ENCODE data around the gene POU3F1. TPM values are rescaled to one million over a fixed set of nuclear protein-coding genes. Genes with fewer than 3 reads are reported as not detected.

Gene POU3F1
- total and polyA plus RNA-seq, 2 donors (not counting 1 experiment from before 2014, with no cell fraction given), result 0.63 to 3.8 TPM

DNA sequence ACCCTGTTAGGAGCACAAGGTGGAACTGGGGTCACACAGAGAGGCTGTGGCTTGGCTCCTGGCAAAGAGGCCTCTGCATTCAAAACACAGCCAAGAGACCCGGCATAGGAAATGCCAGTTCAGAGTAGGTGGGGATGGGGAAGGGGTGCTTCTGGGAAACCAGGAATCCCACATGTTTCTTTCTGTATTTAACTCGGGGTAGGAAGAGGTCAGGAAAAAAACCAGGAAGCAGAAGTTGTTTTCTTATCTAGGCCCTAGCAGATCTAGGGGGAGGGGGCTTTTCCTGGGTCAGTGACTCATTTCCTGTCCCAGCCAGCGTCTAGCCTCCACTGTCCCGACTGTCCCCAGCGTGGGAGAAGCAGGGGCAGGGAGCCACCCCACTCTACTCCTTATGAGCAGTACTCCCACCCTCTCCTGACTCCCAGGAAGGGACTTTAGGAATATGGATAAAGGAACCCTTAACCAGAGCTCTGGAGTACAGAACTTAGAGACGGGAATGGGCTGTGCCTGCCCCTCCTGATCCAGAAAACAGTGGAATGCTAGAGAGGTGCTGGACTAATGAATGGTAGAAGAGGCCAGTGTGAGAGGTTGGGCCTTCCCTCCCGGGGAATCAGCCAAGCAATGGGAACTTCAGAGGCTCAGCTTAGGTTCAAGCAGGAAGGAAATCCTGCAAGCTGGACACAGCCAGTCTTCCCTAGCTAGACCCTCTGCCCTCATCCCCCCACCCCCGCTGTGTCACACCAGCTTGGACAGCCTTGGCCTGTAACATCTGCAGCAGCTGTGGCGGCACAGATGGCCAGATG, 47.0 kb downstream of the POU3F1 start:
- Histone ChIP-seq H4K20me1 (ENCODE audit: control insufficient read depth, insufficient read depth, low read length, poor library complexity, severe bottlenecking) (no peaks in the 10 kb centered on the region), H2AFZ (ENCODE audit: insufficient read depth, low read depth, low read length, poor library complexity, severe bottlenecking) (peak overlapping the region; percentile 42), H3K9ac (ENCODE audit: low read length) (no peak overlapping the region), H3K36me3 (replicated peaks in 1 of 2; ENCODE audit: control extremely low read depth in 1 of 2, control insufficient read depth in 1 of 2, extremely low read depth in 1 of 2, insufficient read depth in 2 of 2, low read length in 1 of 2) (no peaks in the 10 kb centered on the region), H3K4me2 (replicated peaks; ENCODE audit: low read depth, low read length, poor library complexity, severe bottlenecking) (no peak overlapping the region), H3K27me3 (replicated peaks in 1 of 4; ENCODE audit: control extremely low read depth in 1 of 4, control insufficient read depth in 3 of 4, insufficient read depth in 4 of 4, low read length in 3 of 4) (peaks cover 0 to 11% (median 5%) of the 10 kb centered on the region in 4 experiments), H3K4me1 (ENCODE audit: control insufficient read depth in 2 of 2, insufficient read depth in 2 of 2, low read length in 2 of 2) (peaks cover 12 to 22% of the 10 kb centered on the region in 2 donors), H3K79me2 (ENCODE audit: control insufficient read depth, insufficient read depth, low read length) (no peaks in the 10 kb centered on the region), H3K4me3 (ENCODE audit: control extremely low read depth in 1 of 5, extremely low read depth in 1 of 5, insufficient read depth in 1 of 5, low read depth in 2 of 5, low read length in 4 of 5) (no peak overlapping the region), H3K27ac (ENCODE audit: low read length in 2 of 2) (no peak overlapping the region), H3K9me3 (ENCODE audit: control extremely low read depth in 1 of 3, control insufficient read depth in 2 of 3, insufficient read depth in 1 of 3, low read length in 2 of 3) (no peaks in the 10 kb centered on the region)
- ATAC-seq (ENCODE audit: low read depth) (no peak), DNase-seq (no peak)
- WGBS (ENCODE audit: insufficient coverage), result 20% methylated on average over 3 of the region's 9 CpGs
- intact Hi-C loops (cut with micrococcal nuclease), result loop anchor here (10.0 kb wide), 1 partner anchor 475 kb away; no protein-coding TSS in a partner anchor
- Mint-ChIP-seq H3K27ac (peak overlapping the region; percentile 10), H3K9me3 (ENCODE audit: insufficient read depth) (no peaks in the 10 kb centered on the region), H3K27me3 (peaks cover 10% of the 10 kb centered on the region), H3K4me3 (no peak overlapping the region), H3K4me1 (peaks cover 17% of the 10 kb centered on the region)
- TF ChIP-seq, protein P1, sequence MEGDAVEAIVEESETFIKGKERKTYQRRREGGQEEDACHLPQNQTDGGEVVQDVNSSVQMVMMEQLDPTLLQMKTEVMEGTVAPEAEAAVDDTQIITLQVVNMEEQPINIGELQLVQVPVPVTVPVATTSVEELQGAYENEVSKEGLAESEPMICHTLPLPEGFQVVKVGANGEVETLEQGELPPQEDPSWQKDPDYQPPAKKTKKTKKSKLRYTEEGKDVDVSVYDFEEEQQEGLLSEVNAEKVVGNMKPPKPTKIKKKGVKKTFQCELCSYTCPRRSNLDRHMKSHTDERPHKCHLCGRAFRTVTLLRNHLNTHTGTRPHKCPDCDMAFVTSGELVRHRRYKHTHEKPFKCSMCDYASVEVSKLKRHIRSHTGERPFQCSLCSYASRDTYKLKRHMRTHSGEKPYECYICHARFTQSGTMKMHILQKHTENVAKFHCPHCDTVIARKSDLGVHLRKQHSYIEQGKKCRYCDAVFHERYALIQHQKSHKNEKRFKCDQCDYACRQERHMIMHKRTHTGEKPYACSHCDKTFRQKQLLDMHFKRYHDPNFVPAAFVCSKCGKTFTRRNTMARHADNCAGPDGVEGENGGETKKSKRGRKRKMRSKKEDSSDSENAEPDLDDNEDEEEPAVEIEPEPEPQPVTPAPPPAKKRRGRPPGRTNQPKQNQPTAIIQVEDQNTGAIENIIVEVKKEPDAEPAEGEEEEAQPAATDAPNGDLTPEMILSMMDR (IDR thresholded peaks at IDR 0.05), result no peak
- TF ChIP-seq EZH2 (IDR thresholded peaks at IDR 0.05; ENCODE audit: borderline replicate concordance, insufficient read depth, low read depth, low read length, poor library complexity, severe bottlenecking), result no peak
- CTCF ChIA-PET, result interaction anchor here (0.5 to 2.8 kb wide), 5 partner anchors 10 to 298 kb away, joined by 3 to 9 read pairs (median 5); partner anchors contain the start of gene SF3A3
- POLR2A ChIA-PET, result no interaction called here

DNA sequence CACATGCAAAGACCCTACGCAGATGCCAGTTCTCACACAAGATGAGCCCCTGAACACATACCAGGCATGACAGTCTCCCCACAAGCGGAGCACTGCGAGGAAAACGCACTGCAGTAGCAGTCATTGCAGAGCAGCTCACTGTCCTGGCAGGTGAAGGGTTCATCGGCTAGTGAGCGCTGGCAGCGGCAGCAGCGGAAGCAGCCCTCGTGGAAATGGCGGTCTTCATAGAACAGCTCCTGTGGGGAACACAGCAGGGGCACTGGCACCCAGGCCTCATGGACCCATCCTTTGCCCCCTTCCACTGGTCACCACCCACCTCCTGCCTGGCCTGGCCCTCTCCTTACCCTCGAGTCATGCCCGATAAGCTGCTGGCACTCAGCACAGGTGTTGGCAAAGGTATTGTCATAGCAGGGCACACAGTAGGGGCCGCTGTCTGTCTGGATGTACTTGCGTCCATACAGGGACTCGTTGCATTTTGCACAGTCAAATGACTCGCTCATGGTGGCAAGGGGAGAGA, 47.6 kb downstream of the POU3F1 start:
- intact Hi-C loops (cut with micrococcal nuclease), result loop anchor here (10.0 kb wide), 1 partner anchor 476 kb away; no protein-coding TSS in a partner anchor

More for the DNA sequence above, 47.6 kb downstream of the POU3F1 start:
- no peak overlapping the region for H3K27ac ChIP-seq (ENCODE audit: low read length in 2 of 2)
- H3K4me3 Mint-ChIP-seq, result no peak overlapping the region
- DNase-seq (no peak), ATAC-seq (ENCODE audit: low read depth) (no peak)
- H3K4me2 ChIP-seq (replicated peaks; ENCODE audit: low read depth, low read length, poor library complexity, severe bottlenecking), result no peak overlapping the region
- peaks cover 9 to 16% of the 10 kb centered on the region in 2 donors for H3K4me1 ChIP-seq (ENCODE audit: control insufficient read depth in 2 of 2, insufficient read depth in 2 of 2, low read length in 2 of 2)
- peak overlapping the region; percentile 10 for H3K27ac Mint-ChIP-seq
- POLR2A ChIA-PET, result no interaction called here
- H3K36me3 ChIP-seq (replicated peaks in 1 of 2; ENCODE audit: control extremely low read depth in 1 of 2, control insufficient read depth in 1 of 2, extremely low read depth in 1 of 2, insufficient read depth in 2 of 2, low read length in 1 of 2), result no peaks in the 10 kb centered on the region
- no peak overlapping the region for H3K4me3 ChIP-seq (ENCODE audit: control extremely low read depth in 1 of 5, extremely low read depth in 1 of 5, insufficient read depth in 1 of 5, low read depth in 2 of 5, low read length in 4 of 5)
- CTCF ChIA-PET, result no interaction called here
- peaks cover 6% of the 10 kb centered on the region for H3K27me3 Mint-ChIP-seq
- H3K27me3 ChIP-seq (replicated peaks in 1 of 4; ENCODE audit: control extremely low read depth in 1 of 4, control insufficient read depth in 3 of 4, insufficient read depth in 4 of 4, low read length in 3 of 4), result peaks cover 0 to 5% (median 2%) of the 10 kb centered on the region in 4 experiments
- H3K9ac ChIP-seq (ENCODE audit: low read length), result no peak overlapping the region
- no peaks in the 10 kb centered on the region for H3K79me2 ChIP-seq (ENCODE audit: control insufficient read depth, insufficient read depth, low read length)
- TF ChIP-seq, protein P1 (IDR thresholded peaks at IDR 0.05), result no peak
- no peak for TF ChIP-seq EZH2 (IDR thresholded peaks at IDR 0.05; ENCODE audit: borderline replicate concordance, insufficient read depth, low read depth, low read length, poor library complexity, severe bottlenecking)
- no peaks in the 10 kb centered on the region for H3K9me3 ChIP-seq (ENCODE audit: control extremely low read depth in 1 of 3, control insufficient read depth in 2 of 3, insufficient read depth in 1 of 3, low read length in 2 of 3)
- no peaks in the 10 kb centered on the region for H3K9me3 Mint-ChIP-seq (ENCODE audit: insufficient read depth)
- peaks cover 15% of the 10 kb centered on the region for H3K4me1 Mint-ChIP-seq
- no peaks in the 10 kb centered on the region for H4K20me1 ChIP-seq (ENCODE audit: control insufficient read depth, insufficient read depth, low read length, poor library complexity, severe bottlenecking)
- 86% methylated on average over 16 of the region's 16 CpGs for WGBS (ENCODE audit: insufficient coverage)
- H2AFZ ChIP-seq (ENCODE audit: insufficient read depth, low read depth, low read length, poor library complexity, severe bottlenecking), result peak overlapping the region; percentile 42

All from B cell (primary cell).